HG03097 (cell line): ENCODE data around the gene C7orf33.
"Not testable (repeated sequence)": the region's sequence is repeated elsewhere in the genome, so short reads cannot be mapped to it uniquely, and the experiment has no call there.

ENCODE experiments used
- ATAC-seq: cut with Tn5 transposase; IDR thresholded peaks from one replicate; pipeline ENCODE4 v1.9.1; 2021; ENCODE audit not compliant: unreplicated experiment, low FRiP score

Gene C7orf33

GRCh38 chr7:148579366-148579765 lies 11.2 kb upstream of the C7orf33 start:
- ATAC-seq, result no peak

- no peak for ATAC-seq
Observed at GRCh38 chr7:148580446-148580845, 10.1 kb upstream of the C7orf33 start.

- no peak for ATAC-seq
Observed at GRCh38 chr7:148581624-148582023, 8.9 kb upstream of the C7orf33 start.

- peak; percentile 95 for ATAC-seq
Observed at GRCh38 chr7:148584154-148584827, 6.3 kb upstream of the C7orf33 start.

GRCh38 chr7:148585399-148585798 lies 5.2 kb upstream of the C7orf33 start:
- no peak for ATAC-seq

- ATAC-seq, result no peak
Observed at GRCh38 chr7:148587076-148587475, 3.5 kb upstream of the C7orf33 start.

- ATAC-seq, result no peak
Observed at GRCh38 chr7:148588168-148588567, 2.4 kb upstream of the C7orf33 start.

- no peak for ATAC-seq
Observed at GRCh38 chr7:148588670-148589131, 1.9 kb upstream of the C7orf33 start.

- no peak for ATAC-seq
Observed at GRCh38 chr7:148589640-148590039, 926 bp upstream of the C7orf33 start.

- not testable (repeated sequence) for ATAC-seq
Observed at GRCh38 chr7:148596354-148596753, 5.8 kb downstream of the C7orf33 start.

- no peak for ATAC-seq
Observed at GRCh38 chr7:148598351-148598750, 7.8 kb downstream of the C7orf33 start.

GRCh38 chr7:148605350-148605749 lies 14.8 kb downstream of the C7orf33 start:
- no peak for ATAC-seq

GRCh38 chr7:148607151-148607661 lies 16.6 kb downstream of the C7orf33 start:
- ATAC-seq, result no peak

- no peak for ATAC-seq
Observed at GRCh38 chr7:148609045-148609725, 18.6 kb downstream of the C7orf33 start.

GRCh38 chr7:148611692-148612091 lies 21.1 kb downstream of the C7orf33 start:
- no peak for ATAC-seq

GRCh38 chr7:148615085-148615730 lies 24.6 kb downstream of the C7orf33 start:
- ATAC-seq, result no peak

GRCh38 chr7:148620749-148621359 lies 30.3 kb downstream of the C7orf33 start:
- no peak for ATAC-seq

GRCh38 chr7:148621563-148621962 lies 31.0 kb downstream of the C7orf33 start:
- ATAC-seq, result no peak

GRCh38 chr7:148622887-148623585 lies 32.5 kb downstream of the C7orf33 start:
- ATAC-seq, result no peak

GRCh38 chr7:148623586-148624282 lies 33.2 kb downstream of the C7orf33 start:
- ATAC-seq, result no peak
